Fibroblast of the aortic adventitia (primary cell): Measurements from ENCODE around the gene VPS41. TPM values are rescaled to one million over a fixed set of nuclear protein-coding genes. Genes with fewer than 3 reads are reported as not detected.

Experiments
- DNase-seq: peaks from one replicate; pipeline ENCODE4 v3.0.0-alpha.2; 2010; ENCODE audit warnings: low read depth
- H3K4me3 ChIP-seq: 2 replicates; pipeline ENCODE4 v1.5.1; 2011; ENCODE audit warnings: low read depth, mild to moderate bottlenecking, control low read depth, low read length, moderate library complexity
- CTCF ChIP-seq: IDR thresholded peaks from 2 replicates; pipeline ENCODE4 v1.5.1; 2011; ENCODE audit warnings: mild to moderate bottlenecking, low read length, control low read depth, inconsistent platforms; ENCODE audit not compliant: insufficient read depth
- total RNA-seq: library from RNA; depleted of rRNA; stranded (reverse); fragments of >200 nt; gene quantifications from 2 replicates; pipeline ENCODE4 v1.2.3, GENCODE V29; 2012; ENCODE audit warnings: low replicate concordance

VPS41 gene
- total RNA-seq, 1 donor = 58.0 TPM

GRCh38 chr7:38736138-38736537 lies 172.9 kb downstream of the VPS41 start:
- no peak overlapping the region for H3K4me3 ChIP-seq
- TF ChIP-seq CTCF = no peak
- DNase-seq = peak; percentile 36

GRCh38 chr7:38731215-38731614 lies 177.8 kb downstream of the VPS41 start:
- no peak overlapping the region for H3K4me3 ChIP-seq
- DNase-seq = no peak
- TF ChIP-seq CTCF = no peak

GRCh38 chr7:38728145-38728544 lies 180.8 kb downstream of the VPS41 start:
- peak; percentile 14 for DNase-seq
- no peak for TF ChIP-seq CTCF
- no peak overlapping the region for H3K4me3 ChIP-seq

GRCh38 chr7:38727184-38727940 lies 181.6 kb downstream of the VPS41 start:
- TF ChIP-seq CTCF = no peak
- no peak overlapping the region for H3K4me3 ChIP-seq
- no peak for DNase-seq

- H3K4me3 ChIP-seq = no peak overlapping the region
- no peak for TF ChIP-seq CTCF
- no peak for DNase-seq
Measured at GRCh38 chr7:38723327-38723726, 185.7 kb downstream of the VPS41 start.

- H3K4me3 ChIP-seq = no peak overlapping the region
- DNase-seq = no peak
- TF ChIP-seq CTCF = no peak
Measured at GRCh38 chr7:38716397-38716796, 192.6 kb downstream of the VPS41 start.

- no peak for DNase-seq
- no peak overlapping the region for H3K4me3 ChIP-seq
- TF ChIP-seq CTCF = no peak
Measured at GRCh38 chr7:38709123-38709522, 199.9 kb downstream of the VPS41 start.
